Mesenchymal stem cell (in vitro differentiated cells and primary cell): ENCODE results near the gene EXOSC1.
A peak's percentile ranks its signal among the peaks of the same experiment; 100 is the strongest.
"Not testable (repeated sequence)": the region's sequence is repeated elsewhere in the genome, so short reads cannot be mapped to it uniquely, and the experiment has no call there.

Experiments
- DNase-seq: peaks from one replicate; pipeline ENCODE4 v3.0.0-alpha.2; 2013
- H2AFZ ChIP-seq: one replicate; pipeline ENCODE4 v1.6.1; 2013; ENCODE audit warnings: low read depth, mild to moderate bottlenecking, control low read depth, inconsistent platforms, low read length, moderate library complexity
- H2AK5ac ChIP-seq: 2 replicates; pipeline ENCODE4 v1.6.1; 2013; ENCODE audit warnings: low read length, moderate library complexity, mild to moderate bottlenecking, inconsistent platforms; ENCODE audit not compliant: severe bottlenecking
- H2BK120ac ChIP-seq: one replicate; pipeline ENCODE4 v1.6.1; 2013; ENCODE audit warnings: low read depth, mild to moderate bottlenecking, inconsistent platforms, low read length, moderate library complexity
- H2BK12ac ChIP-seq, 2 experiments: one replicate each; pipeline ENCODE4 v1.6.1; 2013; ENCODE audit warnings: inconsistent platforms in 2 of 2, low read length in 2 of 2, mild to moderate bottlenecking in 2 of 2, moderate library complexity in 2 of 2, control low read depth in 1 of 2
- H2BK15ac ChIP-seq: one replicate; pipeline ENCODE4 v1.6.1; 2013; ENCODE audit warnings: mild to moderate bottlenecking, low read depth, inconsistent platforms; ENCODE audit not compliant: poor library complexity, severe bottlenecking
- H2BK5ac ChIP-seq: 2 replicates; pipeline ENCODE4 v1.6.1; 2013; ENCODE audit warnings: low read depth, mild to moderate bottlenecking, low read length, control low read depth, inconsistent platforms; ENCODE audit not compliant: poor library complexity, severe bottlenecking
- H3K14ac ChIP-seq, 2 experiments: one replicate each; pipeline ENCODE4 v1.6.1; 2013; ENCODE audit warnings: inconsistent platforms in 2 of 2, low read length in 2 of 2, control low read depth in 1 of 2, mild to moderate bottlenecking in 1 of 2, moderate library complexity in 1 of 2
- H3K18ac ChIP-seq, 2 experiments: one replicate each; pipeline ENCODE4 v1.6.1; 2013; ENCODE audit warnings: inconsistent platforms in 2 of 2, low read length in 2 of 2, control low read depth in 1 of 2, low read depth in 1 of 2, mild to moderate bottlenecking in 1 of 2
- H3K23ac ChIP-seq, 2 experiments: one replicate each; pipeline ENCODE4 v1.6.1; 2013; ENCODE audit warnings: inconsistent platforms in 2 of 2, low read length in 2 of 2, mild to moderate bottlenecking in 2 of 2, moderate library complexity in 2 of 2, control low read depth in 1 of 2
- H3K27ac ChIP-seq: 2 replicates; pipeline ENCODE4 v1.5.1; 2013; ENCODE audit warnings: mild to moderate bottlenecking, moderate library complexity, low read length, control low read depth, inconsistent platforms; ENCODE audit not compliant: poor library complexity, severe bottlenecking
- H3K27me3 ChIP-seq, 2 experiments: 2 replicates each; pipeline versions ENCODE4 v1.6.1 to v1.7.0; 2013; ENCODE audit warnings: low read length in 2 of 2, mild to moderate bottlenecking in 2 of 2, moderate library complexity in 2 of 2, control low read depth in 1 of 2, inconsistent platforms in 1 of 2; ENCODE audit not compliant: control insufficient read depth in 1 of 2, insufficient read depth in 1 of 2
- H3K36me3 ChIP-seq, 2 experiments: 2 replicates each; pipeline versions ENCODE4 v1.6.1 to v1.7.0; 2013; ENCODE audit warnings: low read length in 2 of 2, control low read depth in 1 of 2, inconsistent platforms in 1 of 2, low read depth in 1 of 2, mild to moderate bottlenecking in 1 of 2; ENCODE audit not compliant: insufficient read depth in 2 of 2, control insufficient read depth in 1 of 2
- H3K4ac ChIP-seq, 2 experiments: one replicate each; pipeline ENCODE4 v1.6.1; 2013; ENCODE audit warnings: inconsistent platforms in 2 of 2, low read length in 2 of 2, mild to moderate bottlenecking in 2 of 2, moderate library complexity in 2 of 2, control low read depth in 1 of 2, low read depth in 1 of 2
- H3K4me1 ChIP-seq: 2 replicates; pipeline ENCODE4 v1.6.1; 2013; ENCODE audit warnings: low read depth, low read length, control low read depth; ENCODE audit not compliant: control insufficient read depth, insufficient read depth
- H3K4me2 ChIP-seq: 2 replicates; pipeline ENCODE4 v1.6.1; 2013; ENCODE audit warnings: low read length, mild to moderate bottlenecking, inconsistent platforms; ENCODE audit not compliant: poor library complexity, severe bottlenecking
- H3K4me3 ChIP-seq, 2 experiments: 2 replicates each; pipeline versions ENCODE4 v1.5.1 to v1.7.0; 2013; ENCODE audit warnings: low read length in 2 of 2, mild to moderate bottlenecking in 2 of 2, control low read depth in 1 of 2, low read depth in 1 of 2; ENCODE audit not compliant: insufficient read depth in 1 of 2
- H3K79me1 ChIP-seq: replicated peaks from 2 replicates; pipeline ENCODE4 v1.6.1; 2013; ENCODE audit warnings: mild to moderate bottlenecking, control low read depth, low read length, inconsistent platforms; ENCODE audit not compliant: poor library complexity, severe bottlenecking
- H3K9ac ChIP-seq: 2 replicates; pipeline ENCODE4 v1.7.0; 2013; ENCODE audit warnings: mild to moderate bottlenecking, low read length, moderate library complexity
- H3K9me3 ChIP-seq: 2 replicates; pipeline ENCODE4 v1.7.0; 2013; ENCODE audit warnings: mild to moderate bottlenecking, low read length; ENCODE audit not compliant: control insufficient read depth
- H4K8ac ChIP-seq: one replicate; pipeline ENCODE4 v1.6.1; 2013; ENCODE audit warnings: inconsistent platforms, mild to moderate bottlenecking, low read length, moderate library complexity
- H4K91ac ChIP-seq: one replicate; pipeline ENCODE4 v1.6.1; 2013; ENCODE audit warnings: mild to moderate bottlenecking, low read length, inconsistent platforms
- WGBS: methylation state at CpG from one replicate; pipeline ENCODE4 v1.1.7; 2013; ENCODE audit warnings: mixed read lengths; 5-methylcytosine and 5-hydroxymethylcytosine counted together

Gene EXOSC1

GRCh38 chr10:97426776-97427570 is 18.8 kb downstream of the EXOSC1 start:
- Histone ChIP-seq H3K4me1 (peaks cover 9% of the 10 kb centered on the region), H3K18ac (peak overlapping the region; percentile 64 to 99), H2AK5ac (peak overlapping the region; percentile 40), H3K4me2 (peak overlapping the region; percentile 88), H2BK12ac (no peak overlapping the region), H2AFZ (no peak overlapping the region), H3K27me3 (no peaks in the 10 kb centered on the region), H2BK120ac (no peak overlapping the region), H3K36me3 (peaks cover 17 to 28% of the 10 kb centered on the region in 2 experiments), H4K8ac (peak overlapping the region; percentile 67), H2BK5ac (peak overlapping the region; percentile 82), H3K9me3 (no peaks in the 10 kb centered on the region), H3K27ac (peak overlapping the region; percentile 90), H3K79me1 (peaks cover 9% of the 10 kb centered on the region), H3K4me3 (peak overlapping the region; percentile 74 to 98), H3K9ac (peak overlapping the region; percentile 98), H4K91ac (peak overlapping the region; percentile 78), H3K23ac (peak overlapping the region in 1 of 2 experiments; percentile 16), H2BK15ac (no peak overlapping the region), H3K14ac (peak overlapping the region in 1 of 2 experiments; percentile 90), H3K4ac (peak overlapping the region in 1 of 2 experiments; percentile 94)
- DNase-seq = peak; percentile 61
- under 1% methylated on average over 28 of the region's 34 CpGs for WGBS

GRCh38 chr10:97425964-97426775 is 19.6 kb downstream of the EXOSC1 start, which contains the start of gene PGAM1:
Gene PGAM1 (plus strand): TSS chr10:97426191. CDS start chr10:97426308, 117 bp downstream.
- no peak within 1 kb of the TSS for H2BK120ac ChIP-seq
- peak within 1 kb of the TSS; percentile 73 to 99 for H3K18ac ChIP-seq
- H3K27ac ChIP-seq = peak within 1 kb of the TSS; percentile 90
- H2BK15ac ChIP-seq = no peak within 1 kb of the TSS
- H3K14ac ChIP-seq = peak within 1 kb of the TSS in 1 of 2 experiments; percentile 86
- H2BK5ac ChIP-seq = peak within 1 kb of the TSS; percentile 82
- peaks cover 9% of the 10 kb centered on the region for H3K4me1 ChIP-seq
- H3K36me3 ChIP-seq = peaks cover 9 to 20% of the 10 kb centered on the region in 2 experiments
- H4K91ac ChIP-seq = peak within 1 kb of the TSS; percentile 78
- H3K79me1 ChIP-seq = peaks cover 7% of the 10 kb centered on the region
- H3K27me3 ChIP-seq = no peaks in the 10 kb centered on the region
- peak within 1 kb of the TSS; percentile 74 to 98 for H3K4me3 ChIP-seq
- H2AFZ ChIP-seq = peak within 1 kb of the TSS; percentile 18
- H3K9ac ChIP-seq = peak within 1 kb of the TSS; percentile 98
- under 1% methylated on average over 62 of the region's 90 CpGs for WGBS
- peak within 1 kb of the TSS in 1 of 2 experiments; percentile 16 for H3K23ac ChIP-seq
- DNase-seq = peak; percentile 95
- peak within 1 kb of the TSS; percentile 73 to 94 for H3K4ac ChIP-seq
- no peak within 1 kb of the TSS for H2BK12ac ChIP-seq
- H3K9me3 ChIP-seq = no peaks in the 10 kb centered on the region
- H2AK5ac ChIP-seq = peak within 1 kb of the TSS; percentile 41
- peak within 1 kb of the TSS; percentile 73 for H4K8ac ChIP-seq
- H3K4me2 ChIP-seq = peak within 1 kb of the TSS; percentile 88

- H2AK5ac ChIP-seq, H3K18ac ChIP-seq, H3K14ac ChIP-seq, H4K91ac ChIP-seq, H3K4me2 ChIP-seq, H2AFZ ChIP-seq, H3K27me3 ChIP-seq, H3K9me3 ChIP-seq, H2BK15ac ChIP-seq, H2BK5ac ChIP-seq, H3K36me3 ChIP-seq, H2BK120ac ChIP-seq, H3K27ac ChIP-seq, H4K8ac ChIP-seq, DNase-seq, H3K23ac ChIP-seq, H3K4me3 ChIP-seq, H3K4ac ChIP-seq, H2BK12ac ChIP-seq: not testable (repeated sequence)
- peaks cover 11% of the 10 kb centered on the region for H3K4me1 ChIP-seq
- H3K9ac ChIP-seq = peak overlapping the region; percentile 24
- 100% methylated on average over 5 of the region's 8 CpGs for WGBS
- H3K79me1 ChIP-seq = peaks cover 15% of the 10 kb centered on the region
These were observed 22.1 kb downstream of the EXOSC1 start for GRCh38 chr10:97423757-97424098.

GRCh38 chr10:97416565-97416964 is 29.2 kb downstream of the EXOSC1 start:
- Histone ChIP-seq H3K4me2 (no peak overlapping the region), H3K23ac (no peak overlapping the region), H2AK5ac (peak overlapping the region; percentile 68), H3K9me3 (no peaks in the 10 kb centered on the region), H2BK120ac (no peak overlapping the region), H2AFZ (no peak overlapping the region), H3K79me1 (peaks cover 21% of the 10 kb centered on the region), H3K27me3 (no peaks in the 10 kb centered on the region), H3K27ac (no peak overlapping the region), H2BK12ac (no peak overlapping the region), H3K36me3 (peaks cover 0 to 8% of the 10 kb centered on the region in 2 experiments), H3K9ac (no peak overlapping the region), H3K14ac (no peak overlapping the region), H4K91ac (no peak overlapping the region), H4K8ac (no peak overlapping the region), H3K18ac (no peak overlapping the region), H2BK15ac (no peak overlapping the region), H3K4ac (no peak overlapping the region), H3K4me1 (peaks cover 22% of the 10 kb centered on the region), H2BK5ac (no peak overlapping the region), H3K4me3 (no peak overlapping the region)
- WGBS = 89% methylated on average over 6 of the region's 6 CpGs
- DNase-seq = no peak
